CD4-positive, alpha-beta T cell (primary cell): ENCODE measurements around the gene SERGEF. TPM values are rescaled to one million over a fixed set of nuclear protein-coding genes. Genes with fewer than 3 reads are reported as not detected.

Source experiments
- ATAC-seq: fragments of 200-7000 bp; cut with Tn5 transposase; one replicate; pipeline ENCODE4 v1.10.0; 2022; ENCODE audit warnings: mild to moderate bottlenecking; ENCODE audit not compliant: poor library complexity
- CTCF ChIA-PET: fragments of 350-600 bp; sonication (Branson Sonifier 250); formaldehyde crosslinking; loops from one replicate; lab custom pipeline; 2021; ENCODE audit warnings: antibody characterized with exemption, inconsistent platforms; lab: Charles Lee
- POLR2A ChIA-PET: fragments of 350-600 bp; sonication (Branson Sonifier 250); formaldehyde crosslinking; loops from one replicate; lab custom pipeline; 2021; ENCODE audit warnings: antibody characterized with exemption, inconsistent platforms; lab: Charles Lee
- DNase-seq, 14 experiments: peaks; one replicate each; pipeline ENCODE4 v3.0.0-alpha.2; 2013 to 2020; ENCODE audit warnings: mixed read lengths in 2 of 14
- H3K27ac ChIP-seq, 2 donors: one replicate each; pipeline versions ENCODE4 v1.5.1 to v1.7.0; 2013; ENCODE audit warnings: low read length in 2 of 2, low read depth in 1 of 2, mild to moderate bottlenecking in 1 of 2
- H3K27me3 ChIP-seq, 2 experiments: 1 replicate in 1 of 2; 2 replicates in 1 of 2; pipeline versions ENCODE4 v1.6.1 to v1.7.0; 2013; ENCODE audit warnings: low read length in 2 of 2, control low read depth in 1 of 2, mild to moderate bottlenecking in 1 of 2, moderate library complexity in 1 of 2; ENCODE audit not compliant: insufficient read depth in 2 of 2, control insufficient read depth in 1 of 2
- H3K36me3 ChIP-seq: one replicate; pipeline ENCODE4 v1.6.1; 2013; ENCODE audit warnings: low read length, control low read depth; ENCODE audit not compliant: insufficient read depth
- H3K4me1 ChIP-seq: one replicate; pipeline ENCODE4 v1.6.1; 2013; ENCODE audit warnings: low read length, control low read depth; ENCODE audit not compliant: insufficient read depth
- H3K4me3 ChIP-seq: one replicate; pipeline ENCODE4 v1.5.1; 2013; ENCODE audit warnings: mild to moderate bottlenecking, low read length, moderate library complexity
- H3K9me3 ChIP-seq, 2 experiments: 1 replicate in 1 of 2; 2 replicates in 1 of 2; pipeline versions ENCODE4 v1.6.1 to v1.7.0; 2013; ENCODE audit warnings: low read length in 2 of 2, mild to moderate bottlenecking in 2 of 2, control low read depth in 1 of 2, moderate library complexity in 1 of 2; ENCODE audit not compliant: control insufficient read depth in 1 of 2, insufficient read depth in 1 of 2
- H3K27ac Mint-ChIP-seq: one replicate; pipeline ENCODE4 v1.8.0; 2020; ENCODE audit warnings: mixed read lengths
- H3K27me3 Mint-ChIP-seq: one replicate; pipeline ENCODE4 v1.8.0; 2021; ENCODE audit warnings: mixed read lengths
- H3K36me3 Mint-ChIP-seq: one replicate; pipeline ENCODE4 v1.8.0; 2021; ENCODE audit warnings: low read depth, mixed read lengths
- H3K4me1 Mint-ChIP-seq: one replicate; pipeline ENCODE4 v1.8.0; 2021; ENCODE audit warnings: low read depth, mixed read lengths
- H3K4me3 Mint-ChIP-seq: one replicate; pipeline ENCODE4 v1.8.0; 2020; ENCODE audit warnings: mild to moderate bottlenecking, mixed read lengths
- H3K9me3 Mint-ChIP-seq: one replicate; pipeline ENCODE4 v1.8.0; 2020; ENCODE audit warnings: mixed read lengths
- intact Hi-C, 2 experiments: fragments of 100-400 bp; cut with DNase I in 1 of 2; cut with micrococcal nuclease in 1 of 2; formaldehyde crosslinking; loops; one replicate each; pipeline versions ENCODE4 v1.15.1 to v1.9.0; 2023 to 2025; cut with DNase I, micrococcal nuclease
- total RNA-seq, 174 experiments: library from RNA in 2 of 174; stranded (reverse) in 2 of 174; gene quantifications; one replicate each; pipeline ENCODE4 v1.2.3 and lab custom pipeline; 2021 to 2026
- TF ChIP-seq, protein P1 (sequence below): fragments of 200-600 bp; IDR thresholded peaks from one replicate; pipeline ENCODE4 v1.8.0; 2022; ENCODE audit warnings: antibody characterized with exemption, mild to moderate bottlenecking

Gene SERGEF
- total RNA-seq, 2 experiments from 2014 or later: 35.2 to 37.1 TPM

- POLR2A ChIA-PET: no interaction called here
- intact Hi-C loops: no loop called here
- peaks cover 45% of the 10 kb centered on the region for H3K36me3 Mint-ChIP-seq
- DNase-seq (no peak), ATAC-seq (no peak)
- Histone ChIP-seq H3K4me1 (no peaks in the 10 kb centered on the region), H3K4me3 (no peak overlapping the region), H3K36me3 (peaks cover 6% of the 10 kb centered on the region), H3K9me3 (no peaks in the 10 kb centered on the region), H3K27me3 (no peaks in the 10 kb centered on the region), H3K27ac (no peak overlapping the region)
- H3K27ac Mint-ChIP-seq: no peak overlapping the region
- CTCF ChIA-PET: no interaction called here
- no peaks in the 10 kb centered on the region for H3K9me3 Mint-ChIP-seq
- H3K4me1 Mint-ChIP-seq: no peaks in the 10 kb centered on the region
- TF ChIP-seq, protein P1, sequence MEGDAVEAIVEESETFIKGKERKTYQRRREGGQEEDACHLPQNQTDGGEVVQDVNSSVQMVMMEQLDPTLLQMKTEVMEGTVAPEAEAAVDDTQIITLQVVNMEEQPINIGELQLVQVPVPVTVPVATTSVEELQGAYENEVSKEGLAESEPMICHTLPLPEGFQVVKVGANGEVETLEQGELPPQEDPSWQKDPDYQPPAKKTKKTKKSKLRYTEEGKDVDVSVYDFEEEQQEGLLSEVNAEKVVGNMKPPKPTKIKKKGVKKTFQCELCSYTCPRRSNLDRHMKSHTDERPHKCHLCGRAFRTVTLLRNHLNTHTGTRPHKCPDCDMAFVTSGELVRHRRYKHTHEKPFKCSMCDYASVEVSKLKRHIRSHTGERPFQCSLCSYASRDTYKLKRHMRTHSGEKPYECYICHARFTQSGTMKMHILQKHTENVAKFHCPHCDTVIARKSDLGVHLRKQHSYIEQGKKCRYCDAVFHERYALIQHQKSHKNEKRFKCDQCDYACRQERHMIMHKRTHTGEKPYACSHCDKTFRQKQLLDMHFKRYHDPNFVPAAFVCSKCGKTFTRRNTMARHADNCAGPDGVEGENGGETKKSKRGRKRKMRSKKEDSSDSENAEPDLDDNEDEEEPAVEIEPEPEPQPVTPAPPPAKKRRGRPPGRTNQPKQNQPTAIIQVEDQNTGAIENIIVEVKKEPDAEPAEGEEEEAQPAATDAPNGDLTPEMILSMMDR: no peak
- no peaks in the 10 kb centered on the region for H3K27me3 Mint-ChIP-seq
- no peak overlapping the region for H3K4me3 Mint-ChIP-seq
These were observed 172.7 kb downstream of the SERGEF start for GRCh38 chr11:17840101-17840548.

DNA sequence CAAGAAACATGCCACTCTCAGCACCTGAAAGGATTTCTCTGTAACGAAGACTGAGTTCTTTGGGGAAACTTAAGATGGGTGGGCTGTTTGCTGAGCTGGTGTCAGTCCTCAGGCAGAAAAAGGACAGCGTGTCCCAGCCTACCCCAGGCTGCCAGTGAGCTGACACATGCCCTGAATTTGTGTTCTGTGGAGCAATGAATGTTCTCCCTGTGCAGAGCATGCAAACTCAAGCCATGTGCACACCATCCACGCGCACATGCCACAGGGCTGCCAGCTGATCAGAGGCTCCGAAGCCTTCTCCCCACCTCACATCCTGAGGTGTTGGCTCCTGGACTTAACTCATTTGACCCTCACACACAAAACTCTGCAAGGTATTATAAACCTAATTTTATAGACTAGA lies 173.4 kb downstream of the SERGEF start:
- Histone ChIP-seq H3K4me1 (no peaks in the 10 kb centered on the region), H3K4me3 (no peak overlapping the region), H3K36me3 (peaks cover 3% of the 10 kb centered on the region), H3K27ac (no peak overlapping the region), H3K27me3 (no peaks in the 10 kb centered on the region), H3K9me3 (no peaks in the 10 kb centered on the region)
- DNase-seq: no peak
- Mint-ChIP-seq H3K9me3 (no peaks in the 10 kb centered on the region), H3K27me3 (no peaks in the 10 kb centered on the region), H3K27ac (no peak overlapping the region), H3K4me3 (no peak overlapping the region), H3K4me1 (no peaks in the 10 kb centered on the region), H3K36me3 (peaks cover 42% of the 10 kb centered on the region)
- intact Hi-C loops: no loop called here
- TF ChIP-seq, protein P1: no peak
- no peak for ATAC-seq
- POLR2A ChIA-PET: no interaction called here
- CTCF ChIA-PET: interaction anchor here (1.2 kb wide), 1 partner anchor 11 kb away, joined by 3 read pairs; no protein-coding TSS in a partner anchor

DNA sequence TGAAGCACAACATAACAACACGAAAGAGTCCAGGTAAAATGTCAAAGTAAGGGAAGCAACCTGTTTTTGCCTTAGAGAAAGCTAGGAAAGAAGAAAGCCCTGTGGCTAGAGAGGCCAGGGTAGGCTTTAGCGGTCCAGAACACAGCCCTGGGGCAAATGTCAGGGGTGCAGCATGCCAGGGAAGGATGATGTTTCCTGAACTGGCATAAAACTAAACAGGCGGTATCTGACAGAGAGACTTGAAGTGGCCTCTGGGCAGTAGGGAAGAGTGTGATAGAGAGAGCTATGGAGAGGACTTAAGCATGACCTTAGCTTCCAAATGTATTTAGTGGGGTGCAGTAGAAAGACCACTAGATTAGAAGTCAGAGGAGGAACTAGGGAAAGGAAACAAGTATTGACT lies 174.7 kb downstream of the SERGEF start:
- no peak overlapping the region for H3K27ac Mint-ChIP-seq
- CTCF ChIA-PET: interaction anchor here (1.2 kb wide), 1 partner anchor 10 kb away, joined by 3 read pairs; no protein-coding TSS in a partner anchor
- TF ChIP-seq, protein P1: no peak
- no peaks in the 10 kb centered on the region for H3K9me3 ChIP-seq
- no peaks in the 10 kb centered on the region for H3K4me1 ChIP-seq
- H3K27me3 ChIP-seq: no peaks in the 10 kb centered on the region
- no peak for DNase-seq
- H3K4me3 ChIP-seq: no peak overlapping the region
- no peak overlapping the region for H3K4me3 Mint-ChIP-seq
- no peaks in the 10 kb centered on the region for H3K4me1 Mint-ChIP-seq
- POLR2A ChIA-PET: no interaction called here
- no peak for ATAC-seq
- no peak overlapping the region for H3K27ac ChIP-seq
- intact Hi-C loops: no loop called here
- no peaks in the 10 kb centered on the region for H3K27me3 Mint-ChIP-seq
- peaks cover 34% of the 10 kb centered on the region for H3K36me3 Mint-ChIP-seq
- H3K36me3 ChIP-seq: peaks cover 3% of the 10 kb centered on the region
- H3K9me3 Mint-ChIP-seq: no peaks in the 10 kb centered on the region
